Fibroblast of peridontal ligament (primary cell): Measurements from ENCODE around the gene NELL1.

Experiments
- DNase-seq: peaks from one replicate; pipeline ENCODE4 v3.0.0-alpha.2; 2010; ENCODE audit errors: extremely low read depth

The NELL1 gene

GRCh38 chr11:20668844-20669819 is at the start of gene NELL1:
Gene NELL1 (plus strand): TSS chr11:20669586.
- no peak for DNase-seq

DNA sequence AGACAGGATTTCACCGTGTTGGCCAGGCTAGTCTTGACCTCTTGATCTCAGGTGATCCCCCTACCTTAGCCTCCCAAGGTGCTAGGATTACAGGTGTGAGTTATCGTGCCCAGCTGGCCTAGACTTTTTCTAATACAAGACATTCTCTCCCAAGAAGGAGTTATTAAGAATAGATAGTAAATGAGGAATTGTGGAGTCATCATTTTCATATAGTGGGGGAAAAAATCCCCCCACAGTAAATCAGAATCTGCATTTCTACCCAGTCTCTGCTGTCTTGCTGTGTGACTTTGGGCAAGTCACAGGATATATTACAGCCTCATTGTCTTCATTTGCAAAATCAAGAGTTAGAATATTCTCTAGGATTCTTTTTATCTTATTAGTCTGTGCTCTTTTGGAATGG is 48.4 kb upstream of the NELL1 start:
- no peak for DNase-seq

- DNase-seq, result no peak
Observed at GRCh38 chr11:20621679-20622078, 47.7 kb upstream of the NELL1 start.

DNA sequence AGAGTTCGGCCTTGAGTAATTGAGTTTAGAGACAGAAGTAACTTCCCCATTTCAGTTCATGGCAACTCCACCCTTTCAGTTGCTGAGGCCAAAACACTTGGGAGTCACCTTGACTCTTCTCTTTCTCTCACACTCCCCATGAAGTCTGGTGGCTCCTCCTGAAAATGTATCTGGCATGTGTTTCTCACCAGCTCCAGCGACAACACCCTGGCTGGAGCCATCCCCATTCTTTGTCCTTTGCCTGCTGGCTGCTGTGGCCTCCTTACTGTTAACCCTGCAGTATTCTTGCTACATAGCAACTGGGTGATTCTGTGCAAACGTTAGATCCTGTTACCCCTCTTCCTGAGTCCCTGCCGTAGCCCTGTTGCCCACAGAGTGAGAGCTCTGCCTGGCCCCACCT is 46.1 kb upstream of the NELL1 start:
- DNase-seq, result no peak

DNA sequence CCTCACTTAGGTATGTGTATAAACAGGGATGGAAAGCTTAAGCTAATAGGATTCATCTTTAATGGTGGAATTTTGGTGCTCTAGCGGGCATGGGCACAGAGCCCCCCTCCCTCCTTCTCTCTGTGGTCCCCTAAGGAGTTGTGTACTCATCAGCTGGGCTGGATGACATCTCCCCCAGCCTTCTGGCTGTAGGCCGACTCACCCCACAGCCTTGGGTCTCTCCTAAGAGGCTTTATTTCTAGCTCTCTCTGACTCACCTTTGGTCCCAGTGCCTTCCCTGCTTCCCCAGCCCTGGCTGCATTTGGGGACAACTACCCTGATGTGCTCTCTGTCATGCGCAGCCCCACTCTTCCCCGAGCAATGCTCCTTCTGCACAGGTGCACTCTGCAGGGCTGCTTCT is 43.1 kb upstream of the NELL1 start:
- DNase-seq, result no peak

DNA sequence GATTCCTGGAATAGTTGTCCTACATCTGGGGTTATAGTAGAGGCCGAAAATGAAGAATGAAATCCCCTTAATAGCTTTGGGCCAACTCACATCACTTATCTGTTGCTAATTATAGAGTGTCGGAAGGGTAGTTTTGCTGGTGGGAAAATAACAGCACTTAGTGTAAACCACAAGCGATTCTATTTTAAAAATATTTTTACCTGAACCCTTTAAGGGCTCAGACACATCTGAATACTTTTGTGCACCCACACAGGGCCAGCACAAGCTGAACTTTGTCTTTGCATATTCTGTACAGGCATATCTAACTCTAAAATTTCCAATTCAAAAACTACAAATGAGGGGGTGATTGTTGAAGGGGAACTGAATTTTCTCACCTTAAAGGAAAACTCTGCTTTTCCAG is 42.4 kb upstream of the NELL1 start:
- no peak for DNase-seq

DNA sequence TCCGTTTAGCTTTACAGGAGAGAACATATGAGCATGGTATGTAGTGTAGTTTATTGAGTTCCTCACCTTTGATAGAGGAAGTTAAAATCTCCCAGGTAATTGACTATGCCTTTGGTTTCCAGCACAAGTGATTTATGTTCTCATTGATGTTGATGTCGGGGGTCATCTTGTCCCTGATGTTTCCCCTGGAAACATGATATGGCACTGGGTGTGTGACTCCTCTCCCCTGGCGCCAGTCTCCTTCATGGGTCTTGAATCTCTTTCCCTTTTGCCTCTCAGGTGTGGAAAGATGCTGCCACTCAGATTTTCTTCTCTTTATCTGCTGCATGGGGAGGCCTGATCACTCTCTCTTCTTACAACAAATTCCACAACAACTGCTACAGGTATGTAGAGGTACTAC is 41.7 kb upstream of the NELL1 start:
- DNase-seq, result no peak

GRCh38 chr11:20631519-20632168 is 37.7 kb upstream of the NELL1 start:
- no peak for DNase-seq

GRCh38 chr11:20632169-20632532 is 37.2 kb upstream of the NELL1 start:
- DNase-seq, result no peak

GRCh38 chr11:20634044-20634443 is 35.3 kb upstream of the NELL1 start:
- DNase-seq, result no peak

DNA sequence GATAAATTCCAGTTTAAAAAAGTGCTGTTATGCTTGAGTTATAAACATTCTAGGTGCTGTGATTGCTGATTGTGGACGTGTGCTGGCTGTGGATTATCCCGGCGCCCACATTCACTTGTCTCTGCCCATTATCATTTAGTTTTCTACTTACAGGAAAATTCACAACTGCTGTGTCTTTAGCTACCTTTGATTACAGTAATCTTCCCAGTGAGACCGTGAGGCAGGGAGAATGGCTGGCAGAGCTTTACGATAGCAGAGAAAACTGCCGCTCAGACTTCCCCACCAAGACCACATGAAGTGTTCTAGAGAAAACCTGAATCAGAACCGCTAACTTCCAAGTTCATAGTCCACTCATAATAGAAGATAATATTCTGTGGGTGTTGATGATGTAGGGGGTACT is 34.6 kb upstream of the NELL1 start:
- DNase-seq, result no peak

- DNase-seq, result no peak
Observed at GRCh38 chr11:20638074-20638473, 31.3 kb upstream of the NELL1 start.

GRCh38 chr11:20639688-20640087 is 29.7 kb upstream of the NELL1 start:
- no peak for DNase-seq

DNA sequence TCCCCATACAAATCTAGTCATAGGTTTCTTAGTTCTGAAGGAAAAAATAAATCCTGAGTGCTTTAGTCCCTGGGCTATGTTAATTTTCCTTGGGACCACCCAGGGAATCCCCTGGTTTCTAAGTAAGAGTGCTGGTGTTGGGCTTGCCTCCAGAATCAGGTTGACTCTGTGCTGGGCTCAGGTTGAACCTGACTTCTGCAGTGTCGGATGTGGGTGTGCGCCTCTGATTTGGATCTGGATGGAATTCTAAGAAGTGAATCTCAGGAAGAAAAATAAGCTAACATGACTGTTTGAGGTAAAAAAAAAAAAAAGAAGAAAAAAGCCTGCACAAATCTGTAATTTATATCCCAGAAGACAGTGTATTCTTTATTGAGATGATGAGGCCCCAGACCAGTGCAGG is 29.0 kb upstream of the NELL1 start:
- no peak for DNase-seq

GRCh38 chr11:20644360-20644759 is 25.0 kb upstream of the NELL1 start:
- no peak for DNase-seq

DNA sequence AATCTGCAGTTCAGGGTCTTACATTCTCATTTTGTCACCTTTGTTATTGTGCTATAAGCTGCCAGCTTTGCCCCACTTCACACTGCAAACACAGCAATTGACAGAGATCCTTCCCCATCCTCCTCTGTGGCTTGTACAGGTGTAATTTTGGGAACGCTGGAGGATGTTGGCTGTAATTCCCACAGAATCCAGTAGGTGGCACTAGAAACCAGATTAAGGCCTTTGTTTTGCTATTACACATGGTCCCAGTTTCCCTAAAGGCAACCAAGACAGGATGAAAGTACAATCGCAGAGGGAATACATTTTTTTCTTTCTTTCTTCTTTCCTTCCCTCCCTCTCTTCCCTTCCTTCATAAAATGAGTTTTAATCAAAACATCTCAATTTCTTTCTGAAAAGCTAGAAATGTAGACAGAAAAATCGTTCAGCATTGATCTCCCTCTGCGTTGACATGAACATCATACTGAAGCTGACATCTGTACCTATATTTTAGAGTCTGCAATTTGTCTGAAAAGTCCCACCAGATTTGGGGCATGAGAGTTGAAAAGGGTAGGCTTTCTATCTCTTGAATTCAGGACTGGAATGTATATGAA is 21.3 kb upstream of the NELL1 start:
- peak; percentile 64 for DNase-seq

- DNase-seq, result no peak
Observed at GRCh38 chr11:20652150-20652806, 17.1 kb upstream of the NELL1 start.

GRCh38 chr11:20654038-20654437 is 15.3 kb upstream of the NELL1 start:
- DNase-seq, result no peak

GRCh38 chr11:20656901-20657300 is 12.5 kb upstream of the NELL1 start:
- no peak for DNase-seq

DNA sequence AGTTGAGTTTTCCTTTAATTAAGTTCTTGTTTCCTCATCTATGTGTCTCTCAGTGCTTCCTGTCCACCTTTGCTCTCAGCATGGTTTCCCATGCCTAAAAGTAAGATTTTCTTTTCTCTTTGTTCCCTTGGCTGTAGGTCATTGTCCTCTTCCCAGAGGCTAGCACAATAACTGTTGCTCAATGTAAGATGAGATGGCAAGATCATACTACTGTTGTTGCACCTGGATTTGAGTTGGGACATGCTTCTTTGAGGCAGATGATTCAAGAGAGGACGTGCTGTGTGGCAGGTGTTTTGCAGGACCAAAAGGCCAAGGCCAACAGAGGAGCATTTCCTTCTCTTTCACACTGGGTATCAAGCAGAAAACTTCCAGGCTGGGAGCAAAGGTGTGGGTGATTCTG is 11.3 kb upstream of the NELL1 start:
- no peak for DNase-seq

- DNase-seq, result no peak
Observed at GRCh38 chr11:20661445-20661844, 7.9 kb upstream of the NELL1 start.

GRCh38 chr11:20661850-20662249 is 7.5 kb upstream of the NELL1 start:
- DNase-seq, result no peak
